Calu3 (cell line): Measurements from ENCODE around the gene FTO. TPM values are rescaled to one million over a fixed set of nuclear protein-coding genes. Genes with fewer than 3 reads are reported as not detected.
"Not testable (repeated sequence)": the region's sequence is repeated elsewhere in the genome, so short reads cannot be mapped to it uniquely, and the experiment has no call there.

ENCODE experiments used
- BruUV-seq: library from RNA; stranded (reverse); fragments of 400-500 nt; replicated peaks from 2 replicates; lab custom pipeline; 2021; lab: Mats Ljungman, UMichigan
- CTCF ChIA-PET: fragments of 300-600 bp; sonication (Branson Sonifier 250); formaldehyde crosslinking; loops from one replicate; lab custom pipeline; 2022; ENCODE audit warnings: antibody characterized with exemption; lab: Charles Lee
- DNase-seq: peaks from one replicate; pipeline ENCODE4 v3.0.0; 2022
- H3K27ac Mint-ChIP-seq: one replicate; pipeline ENCODE4 v1.8.0; 2022; ENCODE audit warnings: mixed read lengths; ENCODE audit not compliant: unreplicated experiment
- H3K27me3 Mint-ChIP-seq: one replicate; pipeline ENCODE4 v1.8.0; 2022; ENCODE audit warnings: mixed read lengths; ENCODE audit not compliant: unreplicated experiment
- H3K36me3 Mint-ChIP-seq: one replicate; pipeline ENCODE4 v1.8.0; 2022; ENCODE audit warnings: mild to moderate bottlenecking, moderate library complexity, mixed read lengths; ENCODE audit not compliant: insufficient read depth, unreplicated experiment
- H3K4me1 Mint-ChIP-seq: one replicate; pipeline ENCODE4 v1.8.0; 2022; ENCODE audit warnings: mild to moderate bottlenecking, low read depth, mixed read lengths; ENCODE audit not compliant: unreplicated experiment
- H3K4me3 Mint-ChIP-seq: one replicate; pipeline ENCODE4 v1.8.0; 2022; ENCODE audit warnings: mild to moderate bottlenecking, low read depth, moderate library complexity, mixed read lengths; ENCODE audit not compliant: unreplicated experiment
- H3K9me3 Mint-ChIP-seq: one replicate; pipeline ENCODE4 v1.8.0; 2022; ENCODE audit warnings: low read depth, mixed read lengths; ENCODE audit not compliant: unreplicated experiment
- intact Hi-C: fragments of 100-400 bp; cut with micrococcal nuclease; formaldehyde crosslinking; loops from one replicate; pipeline ENCODE4 v1.10.0; 2022; ENCODE audit not compliant: unreplicated experiment
- total RNA-seq: library from RNA; stranded (reverse); gene quantifications from 2 replicates; pipeline ENCODE4 v1.2.3, GENCODE V29; 2022
- TF ChIP-seq, protein P1 (sequence below): fragments of 200-600 bp; IDR thresholded peaks from one replicate; pipeline ENCODE4 v1.8.0; 2022; ENCODE audit warnings: antibody characterized with exemption; ENCODE audit not compliant: unreplicated experiment

Gene FTO
- total RNA-seq, 1 experiment from 2014 or later, result 68.9 TPM

DNA sequence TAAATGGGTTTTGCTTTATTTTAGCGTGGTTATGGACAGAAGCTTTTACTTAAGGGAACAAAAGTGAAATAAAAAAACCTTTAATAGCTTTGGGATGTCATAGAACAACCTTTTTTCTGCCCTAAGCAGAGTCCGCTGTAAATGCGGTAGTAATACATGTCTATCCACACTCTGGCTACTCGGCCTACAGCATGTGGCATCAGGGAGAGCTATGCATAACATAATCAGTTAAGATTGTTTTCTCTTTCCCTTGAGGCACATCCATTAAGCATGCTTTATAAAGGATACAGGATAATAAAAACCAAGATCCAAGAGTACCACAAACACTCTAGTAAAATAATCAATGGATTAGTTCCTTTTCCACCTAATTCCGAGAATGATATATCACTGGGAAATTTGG, 10.6 kb upstream of the FTO start:
- intact Hi-C loops, result no loop called here
- Mint-ChIP-seq H3K9me3 (no peaks in the 10 kb centered on the region), H3K27ac (no peak overlapping the region), H3K27me3 (no peaks in the 10 kb centered on the region), H3K36me3 (no peaks in the 10 kb centered on the region), H3K4me3 (no peak overlapping the region), H3K4me1 (no peaks in the 10 kb centered on the region)
- CTCF ChIA-PET, result interaction anchor here (0.7 to 0.8 kb wide), 2 partner anchors 11 to 49 kb away, joined by 3 read pairs; partner anchors contain the start of genes FTO and RPGRIP1L
- no peak for DNase-seq
- TF ChIP-seq, protein P1, sequence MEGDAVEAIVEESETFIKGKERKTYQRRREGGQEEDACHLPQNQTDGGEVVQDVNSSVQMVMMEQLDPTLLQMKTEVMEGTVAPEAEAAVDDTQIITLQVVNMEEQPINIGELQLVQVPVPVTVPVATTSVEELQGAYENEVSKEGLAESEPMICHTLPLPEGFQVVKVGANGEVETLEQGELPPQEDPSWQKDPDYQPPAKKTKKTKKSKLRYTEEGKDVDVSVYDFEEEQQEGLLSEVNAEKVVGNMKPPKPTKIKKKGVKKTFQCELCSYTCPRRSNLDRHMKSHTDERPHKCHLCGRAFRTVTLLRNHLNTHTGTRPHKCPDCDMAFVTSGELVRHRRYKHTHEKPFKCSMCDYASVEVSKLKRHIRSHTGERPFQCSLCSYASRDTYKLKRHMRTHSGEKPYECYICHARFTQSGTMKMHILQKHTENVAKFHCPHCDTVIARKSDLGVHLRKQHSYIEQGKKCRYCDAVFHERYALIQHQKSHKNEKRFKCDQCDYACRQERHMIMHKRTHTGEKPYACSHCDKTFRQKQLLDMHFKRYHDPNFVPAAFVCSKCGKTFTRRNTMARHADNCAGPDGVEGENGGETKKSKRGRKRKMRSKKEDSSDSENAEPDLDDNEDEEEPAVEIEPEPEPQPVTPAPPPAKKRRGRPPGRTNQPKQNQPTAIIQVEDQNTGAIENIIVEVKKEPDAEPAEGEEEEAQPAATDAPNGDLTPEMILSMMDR, result no peak
- BruUV-seq, result no TSS peak

DNA sequence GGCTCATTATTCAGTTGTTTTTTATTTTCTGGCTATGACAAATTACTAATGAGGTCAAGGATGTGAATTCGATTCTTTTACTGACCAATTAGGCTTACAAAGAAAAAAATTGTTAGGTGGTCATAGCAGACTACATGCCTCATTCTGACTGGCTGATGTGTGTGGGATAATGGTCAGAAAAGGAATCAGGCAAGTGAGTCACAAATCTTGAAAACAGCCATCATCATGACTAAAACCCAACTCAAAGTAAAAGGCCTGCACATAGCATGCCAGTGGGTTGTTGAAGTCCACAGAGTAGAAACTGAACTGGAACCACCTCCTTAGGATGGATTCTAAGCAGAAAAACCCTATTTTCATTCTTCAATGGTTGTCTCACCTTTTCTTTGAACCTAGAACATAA, 8.9 kb upstream of the FTO start:
- no peaks in the 10 kb centered on the region for H3K27me3 Mint-ChIP-seq
- no peaks in the 10 kb centered on the region for H3K36me3 Mint-ChIP-seq
- no peak overlapping the region for H3K4me3 Mint-ChIP-seq
- no TSS peak for BruUV-seq
- H3K27ac Mint-ChIP-seq, result no peak overlapping the region
- no peaks in the 10 kb centered on the region for H3K9me3 Mint-ChIP-seq
- CTCF ChIA-PET, result no interaction called here
- TF ChIP-seq, protein P1, result no peak
- H3K4me1 Mint-ChIP-seq, result no peaks in the 10 kb centered on the region
- intact Hi-C loops, result no loop called here
- DNase-seq, result no peak

DNA sequence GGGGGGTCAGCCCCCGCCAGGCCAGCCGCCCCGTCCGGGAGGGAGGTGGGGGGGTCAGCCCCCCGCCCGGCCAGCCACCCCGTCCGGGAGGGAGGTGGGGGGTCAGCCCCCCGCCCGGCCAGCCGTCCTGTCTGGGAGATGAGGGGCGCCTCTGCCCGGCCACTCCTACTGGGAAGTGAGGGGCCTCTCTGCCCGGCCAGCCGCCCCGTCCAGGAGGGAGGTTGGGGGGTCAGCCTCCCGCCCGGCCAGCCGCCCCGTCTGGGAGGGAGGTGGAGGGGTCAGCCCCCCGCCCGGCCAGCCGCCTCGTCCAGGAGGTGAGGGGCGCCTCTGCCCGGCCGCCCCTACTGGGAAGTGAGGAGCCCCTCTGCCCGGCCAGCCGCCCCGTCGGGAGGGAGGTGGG, 5.7 kb upstream of the FTO start:
- H3K4me1 Mint-ChIP-seq, H3K36me3 Mint-ChIP-seq, H3K27ac Mint-ChIP-seq, BruUV-seq, H3K27me3 Mint-ChIP-seq, DNase-seq, intact Hi-C loops, CTCF ChIA-PET, H3K9me3 Mint-ChIP-seq, H3K4me3 Mint-ChIP-seq: not testable (repeated sequence)

DNA sequence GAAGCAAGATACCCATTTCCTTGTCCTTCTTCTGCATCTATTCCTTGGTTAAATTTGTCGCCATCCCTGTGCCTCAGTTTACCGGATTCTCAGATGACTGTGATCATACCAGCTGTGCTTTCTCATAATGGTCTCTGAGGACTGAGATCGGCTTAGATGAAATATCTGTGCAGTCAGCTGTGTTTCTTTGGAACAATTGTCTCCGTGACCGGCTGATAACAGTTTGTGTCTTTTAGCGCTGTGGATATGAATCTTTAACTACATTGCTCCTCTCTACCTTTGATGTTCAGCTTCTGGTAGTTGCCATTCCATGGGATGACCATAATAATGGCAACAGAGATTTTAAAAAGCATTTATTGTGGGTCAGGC, 473 bp downstream of the FTO start:
- intact Hi-C loops, result no loop called here
- no peaks in the 10 kb centered on the region for H3K27me3 Mint-ChIP-seq
- peaks cover 13% of the 10 kb centered on the region for H3K36me3 Mint-ChIP-seq
- H3K9me3 Mint-ChIP-seq, result no peaks in the 10 kb centered on the region
- peak overlapping the region; percentile 37 for H3K27ac Mint-ChIP-seq
- TF ChIP-seq, protein P1, result no peak
- peak overlapping the region; percentile 84 for H3K4me3 Mint-ChIP-seq
- CTCF ChIA-PET, result interaction anchor here (0.8 to 1.8 kb wide), 5 partner anchors 11 to 155 kb away, joined by 3 to 12 read pairs (median 4); no protein-coding TSS in a partner anchor
- TSS peak; percentile 40 for BruUV-seq
- DNase-seq, result no peak
- peaks cover 11% of the 10 kb centered on the region for H3K4me1 Mint-ChIP-seq

DNA sequence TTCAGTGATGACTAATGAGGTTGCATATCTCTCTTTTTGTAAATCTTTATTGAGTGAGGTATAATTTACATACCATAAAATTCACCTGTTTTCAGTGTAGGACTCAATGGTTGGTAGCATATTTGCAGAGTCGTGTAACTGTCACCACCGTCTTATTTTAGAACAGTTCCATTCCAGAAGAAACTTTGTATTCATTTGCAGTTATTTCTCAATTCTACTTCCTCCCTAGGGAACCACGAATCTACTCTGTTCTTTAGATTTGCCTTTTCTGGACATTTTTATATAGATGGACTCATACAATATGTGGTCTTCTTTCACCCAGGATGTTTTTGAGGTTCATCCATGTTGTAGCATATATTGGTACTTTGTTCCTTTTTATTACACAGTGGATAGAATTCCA, 3.7 kb downstream of the FTO start:
- Mint-ChIP-seq H3K27me3 (no peaks in the 10 kb centered on the region), H3K27ac (no peak overlapping the region), H3K36me3 (peaks cover 13% of the 10 kb centered on the region), H3K4me1 (peaks cover 11% of the 10 kb centered on the region), H3K9me3 (no peaks in the 10 kb centered on the region), H3K4me3 (no peak overlapping the region)
- DNase-seq, result no peak
- BruUV-seq, result no TSS peak
- TF ChIP-seq, protein P1, result no peak
- intact Hi-C loops, result loop anchor here (5.0 kb wide), 1 partner anchor 50 kb away; no protein-coding TSS in a partner anchor
- CTCF ChIA-PET, result no interaction called here
